DMS79 (cell line): ENCODE measurements around the gene PTGER2.

Experiments used
- DNase-seq: peaks from one replicate; lab custom pipeline; 2025; lab: John Stamatoyannopoulos, UW

Gene PTGER2

DNA sequence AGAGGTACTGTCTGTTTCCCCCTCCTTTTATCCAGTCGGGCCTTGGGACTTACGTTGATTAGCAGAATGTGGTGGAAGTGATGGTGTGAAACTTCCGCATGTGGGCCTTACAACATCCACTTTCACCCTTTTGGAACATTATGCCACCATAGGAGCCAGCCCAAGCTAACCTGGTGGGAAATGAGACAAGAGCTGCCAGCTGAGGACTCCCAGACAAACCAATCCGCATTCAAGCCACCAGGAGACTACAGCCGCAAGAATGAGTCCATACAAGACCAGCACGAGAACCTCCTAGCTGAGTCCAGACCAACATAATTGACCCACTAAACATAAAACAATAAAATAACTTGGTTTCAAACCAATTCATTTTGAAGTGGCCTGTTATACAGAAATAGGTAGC, 9.1 kb upstream of the PTGER2 start:
- DNase-seq = no peak

DNA sequence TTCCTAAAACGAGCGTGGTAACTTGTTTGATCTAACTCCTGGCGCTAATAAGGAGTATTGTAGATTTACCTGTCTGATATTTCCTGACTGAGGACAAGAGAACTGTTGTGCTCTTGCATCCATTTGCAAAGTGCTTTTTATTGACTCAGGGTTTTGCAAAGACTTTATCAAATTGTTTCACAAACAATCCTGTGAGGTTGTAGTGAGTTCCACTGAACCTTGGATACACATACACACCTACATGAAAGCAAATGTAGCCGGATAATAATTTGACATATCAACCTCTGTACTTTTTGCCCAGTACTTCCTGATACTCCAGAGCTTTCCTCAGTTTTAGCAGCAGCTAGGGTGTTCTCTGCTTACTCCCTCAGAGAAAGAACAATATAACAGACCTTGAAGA, 6.7 kb upstream of the PTGER2 start:
- no peak for DNase-seq

DNA sequence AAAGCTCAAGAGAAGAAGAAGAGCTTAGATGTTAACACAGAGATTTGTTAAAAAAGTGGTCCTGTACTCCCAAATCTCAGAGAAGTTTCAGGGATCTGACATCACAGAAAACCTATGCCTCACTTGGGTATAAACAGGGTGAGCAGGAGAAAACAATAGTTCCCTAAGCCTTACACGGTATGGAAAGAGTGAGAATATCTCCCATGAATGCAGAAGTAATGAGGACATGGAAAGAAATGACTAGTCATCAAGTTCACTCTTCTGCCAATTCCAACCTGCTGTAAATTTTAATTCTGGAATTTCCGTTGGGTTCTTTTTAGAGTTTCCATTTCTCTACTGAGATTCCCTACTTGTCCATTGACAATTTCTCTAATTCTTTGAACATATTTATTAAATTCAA, 6.2 kb upstream of the PTGER2 start:
- no peak for DNase-seq

DNA sequence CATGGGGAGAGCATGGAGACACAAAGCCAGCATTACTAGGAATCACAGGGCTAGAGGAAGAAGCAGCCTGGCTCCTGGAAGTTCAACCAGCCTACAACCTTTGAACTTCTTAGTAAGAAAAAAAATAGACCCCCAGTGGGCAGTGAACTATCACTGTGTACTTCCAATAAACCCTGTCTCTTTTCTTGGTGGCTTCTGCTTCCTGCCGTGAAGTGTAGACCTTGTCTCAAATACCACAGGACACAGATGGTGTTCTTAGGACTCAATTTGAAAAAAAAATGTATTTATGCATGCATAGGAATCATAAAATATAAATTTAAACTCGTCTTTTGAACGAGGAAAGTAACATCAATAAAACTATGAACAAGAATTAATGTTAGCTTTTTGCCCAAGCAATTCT, 3.6 kb upstream of the PTGER2 start:
- DNase-seq = no peak

DNA sequence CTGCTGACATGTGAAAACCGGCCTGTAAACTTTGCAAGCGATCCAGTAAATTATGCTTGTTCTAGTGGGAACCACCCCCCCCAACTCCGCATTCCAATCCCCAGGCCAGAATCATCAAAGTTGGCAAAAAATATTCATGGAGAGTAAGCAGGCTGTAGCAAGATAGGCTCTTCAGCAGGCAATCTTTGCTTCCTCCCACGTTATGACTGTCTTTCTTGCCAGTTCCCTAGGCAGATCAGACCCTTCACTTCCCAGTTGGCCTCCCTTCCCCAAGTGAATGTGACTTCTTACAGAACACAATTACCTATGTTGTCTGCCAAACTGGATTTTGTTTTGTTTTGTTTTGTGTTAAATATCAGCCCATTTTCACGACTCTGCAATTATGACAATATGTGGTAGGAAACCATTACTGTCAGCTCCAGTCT, 1.2 kb upstream of the PTGER2 start:
- no peak for DNase-seq

DNA sequence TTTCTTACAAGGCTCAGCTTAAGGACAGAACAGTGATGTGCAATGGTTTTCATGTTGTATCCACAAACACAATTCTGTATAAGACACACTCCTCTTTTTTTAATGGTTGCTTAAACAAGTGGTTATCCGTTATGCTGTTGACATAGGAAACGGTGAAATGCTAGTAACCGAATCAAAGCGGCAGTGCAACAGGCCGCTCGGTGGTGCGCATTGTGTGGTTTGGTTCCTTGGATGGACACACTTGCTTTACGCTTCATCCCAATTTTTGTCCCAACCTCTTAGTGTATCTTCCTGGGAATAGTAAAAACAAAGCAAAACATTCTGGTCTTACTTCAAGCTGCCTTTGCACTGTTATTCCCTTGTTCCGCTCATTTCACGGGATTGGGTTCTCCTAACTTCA, 650 bp upstream of the PTGER2 start:
- DNase-seq = no peak

DNA sequence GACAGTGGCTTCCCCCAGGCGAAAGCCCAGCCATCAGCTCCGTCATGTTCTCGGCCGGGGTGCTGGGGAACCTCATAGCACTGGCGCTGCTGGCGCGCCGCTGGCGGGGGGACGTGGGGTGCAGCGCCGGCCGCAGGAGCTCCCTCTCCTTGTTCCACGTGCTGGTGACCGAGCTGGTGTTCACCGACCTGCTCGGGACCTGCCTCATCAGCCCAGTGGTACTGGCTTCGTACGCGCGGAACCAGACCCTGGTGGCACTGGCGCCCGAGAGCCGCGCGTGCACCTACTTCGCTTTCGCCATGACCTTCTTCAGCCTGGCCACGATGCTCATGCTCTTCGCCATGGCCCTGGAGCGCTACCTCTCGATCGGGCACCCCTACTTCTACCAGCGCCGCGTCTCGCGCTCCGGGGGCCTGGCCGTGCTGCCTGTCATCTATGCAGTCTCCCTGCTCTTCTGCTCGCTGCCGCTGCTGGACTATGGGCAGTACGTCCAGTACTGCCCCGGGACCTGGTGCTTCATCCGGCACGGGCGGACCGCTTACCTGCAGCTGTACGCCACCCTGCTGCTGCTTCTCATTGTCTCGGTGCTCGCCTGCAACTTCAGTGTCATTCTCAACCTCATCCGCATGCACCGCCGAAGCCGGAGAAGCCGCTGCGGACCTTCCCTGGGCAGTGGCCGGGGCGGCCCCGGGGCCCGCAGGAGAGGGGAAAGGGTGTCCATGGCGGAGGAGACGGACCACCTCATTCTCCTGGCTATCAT, 663 bp downstream of the PTGER2 start:
- no peak for DNase-seq

DNA sequence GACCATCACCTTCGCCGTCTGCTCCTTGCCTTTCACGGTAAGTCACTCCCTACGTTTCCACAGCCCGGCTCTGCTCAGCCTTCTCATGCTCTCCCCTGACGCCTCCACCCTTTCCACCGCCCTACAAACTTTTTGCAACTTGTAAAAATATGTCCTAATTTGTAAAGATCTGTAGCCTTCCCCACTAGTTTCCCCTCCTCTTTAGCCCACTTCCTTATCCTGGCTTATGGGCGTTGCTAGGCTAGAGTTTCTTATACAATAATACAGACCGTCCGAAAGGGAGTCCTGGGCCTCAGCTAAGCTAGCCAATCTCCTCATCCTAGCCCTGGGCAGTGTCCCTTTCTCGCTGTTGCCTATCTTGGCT, 1.2 kb downstream of the PTGER2 start:
- no peak for DNase-seq

DNA sequence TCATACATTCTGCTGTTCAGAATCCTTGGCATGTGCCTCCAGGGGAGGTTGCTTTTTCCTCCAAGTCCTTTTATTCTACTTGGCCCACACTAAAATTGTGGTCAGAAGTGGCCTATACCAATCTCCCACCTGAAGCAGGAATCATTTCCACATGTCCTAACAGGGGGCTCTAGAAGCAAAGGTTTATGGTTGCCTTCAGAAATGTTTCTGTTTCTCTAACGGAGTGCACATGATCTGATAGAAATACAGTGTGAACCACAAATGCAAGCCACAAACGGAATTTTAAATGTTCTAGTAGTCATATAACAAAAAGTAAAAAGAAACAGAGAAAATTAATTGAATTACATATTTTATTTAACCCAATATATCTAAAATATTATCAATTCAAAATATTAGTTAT, 4.0 kb downstream of the PTGER2 start:
- no peak for DNase-seq

DNA sequence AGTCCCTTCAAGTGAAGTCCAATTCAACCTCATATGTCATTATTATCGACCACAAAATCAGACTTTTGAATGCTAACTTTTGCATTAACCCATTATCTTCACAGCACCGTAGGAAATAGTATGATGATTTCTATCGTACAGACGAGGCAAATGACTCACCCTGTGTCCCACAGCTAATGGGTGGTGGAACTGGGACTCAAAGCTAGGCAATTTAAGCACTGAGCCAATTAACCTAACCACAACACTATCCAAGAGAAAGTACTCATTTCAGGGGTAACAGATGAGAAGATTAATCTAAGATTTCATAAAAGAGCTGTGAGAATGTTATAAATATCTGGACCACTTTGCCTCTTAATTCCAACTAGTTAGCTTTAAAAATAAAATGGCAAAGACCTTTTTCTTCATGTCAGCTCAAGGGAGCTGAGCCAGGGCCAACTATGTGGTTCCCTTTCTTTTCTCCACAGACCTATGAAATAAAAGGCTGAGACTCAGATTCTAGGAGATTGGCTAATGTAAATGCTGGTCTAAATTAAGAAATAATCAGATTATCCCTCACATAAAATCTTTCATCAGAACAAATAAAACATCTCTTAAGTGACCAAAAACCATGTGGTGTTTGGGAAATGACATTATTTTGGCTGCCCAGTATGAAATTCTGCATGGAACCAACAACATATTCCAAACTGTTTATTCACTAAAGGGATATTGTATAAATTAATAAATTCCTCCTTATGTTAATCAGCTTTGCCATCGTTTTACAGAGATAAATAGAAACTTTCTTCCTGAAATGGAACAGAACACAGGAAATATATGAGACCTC, 4.9 kb downstream of the PTGER2 start:
- no peak for DNase-seq

DNA sequence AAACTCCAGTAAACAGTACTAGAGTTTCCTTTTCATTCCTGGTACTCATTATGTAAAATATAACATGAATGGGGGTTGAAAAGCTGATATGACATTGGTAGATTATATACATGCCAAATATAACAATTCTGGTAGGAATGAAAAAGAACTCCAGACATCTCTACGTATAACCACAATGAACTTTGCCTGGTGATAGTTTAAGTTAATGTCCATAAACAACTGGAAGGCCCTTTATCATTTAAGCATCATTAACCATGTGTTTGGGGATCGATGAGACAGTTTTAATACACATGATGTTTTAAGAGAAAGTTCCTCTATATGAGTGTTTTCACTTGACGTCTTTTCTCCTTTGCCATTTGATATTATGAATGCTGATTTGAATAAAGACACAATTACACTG, 5.8 kb downstream of the PTGER2 start:
- no peak for DNase-seq

DNA sequence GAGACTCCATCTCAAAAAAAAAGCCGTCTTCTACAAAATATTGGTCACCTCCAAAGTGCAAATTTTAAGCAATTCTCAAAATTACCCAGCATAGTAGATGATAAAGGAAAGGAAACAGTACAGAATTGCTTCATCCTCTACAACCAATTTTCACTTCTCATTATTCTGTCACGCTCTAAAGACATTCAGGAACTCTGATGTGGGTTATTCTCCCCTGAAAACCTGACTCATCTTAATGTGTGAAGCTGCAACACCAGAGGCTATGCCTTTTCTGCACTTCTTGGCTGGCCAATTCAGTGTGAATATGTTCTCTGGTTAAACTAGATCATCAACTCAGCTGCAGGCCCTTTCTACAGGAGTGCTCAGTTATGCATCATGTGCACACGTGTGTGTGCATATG, 11.0 kb downstream of the PTGER2 start:
- DNase-seq = no peak

DNA sequence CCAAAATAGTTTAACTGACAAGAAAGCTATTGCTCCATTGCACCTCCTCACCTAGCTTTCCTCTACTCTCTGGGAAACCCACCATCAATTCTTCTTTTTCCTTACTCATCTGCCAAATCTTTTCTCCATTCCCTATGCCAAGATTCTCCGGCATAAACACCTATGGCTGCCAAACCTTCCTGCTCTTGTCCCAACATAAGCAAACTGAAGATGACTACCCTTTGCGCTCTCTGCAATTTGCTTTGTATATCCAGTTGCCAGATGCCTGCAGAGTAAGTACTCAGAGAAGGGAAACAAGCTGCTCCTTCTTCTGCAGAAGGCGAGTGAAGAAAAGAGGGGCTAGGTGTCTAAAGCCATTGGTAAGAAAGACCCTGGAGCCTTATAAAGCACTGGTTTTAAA, 11.5 kb downstream of the PTGER2 start:
- DNase-seq = no peak

DNA sequence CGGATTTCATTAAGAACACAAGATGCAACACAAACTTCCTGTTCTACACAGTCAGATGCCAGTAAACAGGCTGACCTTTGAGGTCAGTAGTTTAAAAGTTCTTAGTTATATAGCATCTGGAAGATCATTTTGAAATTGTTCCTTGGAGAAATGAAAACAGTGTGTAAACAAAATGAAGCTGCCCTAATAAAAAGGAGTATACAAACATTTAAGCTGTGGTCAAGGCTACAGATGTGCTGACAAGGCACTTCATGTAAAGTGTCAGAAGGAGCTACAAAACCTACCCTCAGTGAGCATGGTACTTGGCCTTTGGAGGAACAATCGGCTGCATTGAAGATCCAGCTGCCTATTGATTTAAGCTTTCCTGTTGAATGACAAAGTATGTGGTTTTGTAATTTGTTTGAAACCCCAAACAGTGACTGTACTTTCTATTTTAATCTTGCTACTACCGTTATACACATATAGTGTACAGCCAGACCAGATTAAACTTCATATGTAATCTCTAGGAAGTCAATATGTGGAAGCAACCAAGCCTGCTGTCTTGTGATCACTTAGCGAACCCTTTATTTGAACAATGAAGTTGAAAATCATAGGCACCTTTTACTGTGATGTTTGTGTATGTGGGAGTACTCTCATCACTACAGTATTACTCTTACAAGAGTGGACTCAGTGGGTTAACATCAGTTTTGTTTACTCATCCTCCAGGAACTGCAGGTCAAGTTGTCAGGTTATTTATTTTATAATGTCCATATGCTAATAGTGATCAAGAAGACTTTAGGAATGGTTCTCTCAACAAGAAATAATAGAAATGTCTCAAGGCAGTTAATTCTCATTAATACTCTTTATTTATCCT, 13.5 kb downstream of the PTGER2 start:
- DNase-seq = peak; percentile 87

DNA sequence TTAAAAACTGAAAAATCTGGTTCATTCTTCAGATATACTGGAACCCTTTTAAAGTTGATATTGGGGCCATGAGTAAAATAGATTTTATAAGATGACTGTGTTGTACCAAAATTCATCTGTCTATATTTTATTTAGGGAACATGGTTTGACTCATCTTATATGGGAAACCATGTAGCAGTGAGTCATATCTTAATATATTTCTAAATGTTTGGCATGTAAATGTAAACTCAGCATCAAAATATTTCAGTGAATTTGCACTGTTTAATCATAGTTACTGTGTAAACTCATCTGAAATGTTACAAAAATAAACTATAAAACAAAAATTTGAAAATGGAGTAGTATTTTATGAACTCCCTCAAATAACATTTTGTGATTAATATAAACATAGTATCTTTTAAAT, 14.2 kb downstream of the PTGER2 start:
- no peak for DNase-seq

DNA sequence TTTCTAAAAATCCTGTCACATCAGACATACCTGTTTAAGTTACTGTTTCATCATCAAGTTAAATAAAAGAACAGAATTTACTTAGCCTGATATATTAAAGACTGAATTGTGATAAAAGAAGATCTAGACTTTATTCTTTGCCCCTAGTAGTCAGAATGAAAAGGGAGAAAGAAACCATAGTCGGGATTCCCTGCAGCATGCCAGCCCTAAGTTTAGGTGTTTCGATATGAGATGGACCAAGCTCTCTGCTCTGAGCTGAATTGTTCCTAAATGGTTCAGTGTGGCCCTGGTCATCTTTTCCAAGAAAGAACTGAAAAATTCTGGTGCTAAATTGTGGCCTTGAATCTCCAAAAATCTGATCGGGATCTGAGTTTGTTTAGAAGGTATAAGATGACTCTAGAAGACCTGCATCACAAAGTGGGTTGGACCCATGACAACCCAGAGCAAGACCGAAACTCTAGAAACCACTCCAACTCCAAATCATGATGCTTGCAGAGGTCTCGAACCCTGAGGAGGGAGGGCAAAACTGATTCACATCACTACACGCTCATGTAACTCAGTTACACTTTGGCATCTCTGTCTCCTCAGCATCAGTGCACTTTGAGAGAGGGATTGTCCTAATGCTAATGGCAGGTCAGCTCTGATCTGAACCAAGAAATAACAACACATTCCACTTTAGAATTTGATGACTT, 15.7 kb downstream of the PTGER2 start:
- no peak for DNase-seq

DNA sequence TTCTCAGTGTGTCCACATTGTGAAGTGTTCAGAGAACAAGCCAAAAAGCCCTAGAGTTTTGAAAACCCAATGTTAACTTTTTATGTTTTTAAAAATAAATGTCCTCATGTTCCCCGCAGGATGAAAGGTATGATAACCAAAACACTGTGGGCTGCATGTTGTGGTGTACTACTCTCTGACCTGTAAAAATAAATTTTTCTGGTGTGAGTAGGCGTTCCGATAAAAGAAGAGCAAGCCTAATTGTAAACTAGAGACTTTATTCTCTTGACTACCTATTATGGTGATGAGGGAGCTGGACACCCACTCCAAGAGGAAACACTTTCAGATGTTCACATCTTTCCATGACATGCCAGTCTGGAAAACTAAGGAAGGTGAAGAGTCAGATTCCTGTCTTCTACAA, 18.2 kb downstream of the PTGER2 start:
- no peak for DNase-seq

DNA sequence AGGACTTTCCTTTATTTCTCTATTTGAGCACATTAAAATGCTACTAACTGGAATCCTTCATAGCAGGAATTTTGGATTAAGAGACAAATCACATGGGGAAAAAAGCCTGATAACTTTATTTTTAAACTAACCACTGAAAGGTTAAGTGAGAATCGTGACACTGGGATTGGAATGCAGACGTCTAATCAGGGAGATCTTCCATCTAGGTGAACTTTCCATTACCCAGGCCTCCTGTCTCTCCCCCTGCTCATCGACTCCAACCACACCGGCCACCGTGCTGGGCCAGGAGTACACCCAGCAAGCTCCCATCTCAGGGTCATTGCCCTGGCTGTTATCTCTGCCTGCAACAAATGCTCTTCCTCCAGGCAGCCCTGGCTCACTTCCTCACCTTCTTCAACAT, 19.0 kb downstream of the PTGER2 start:
- no peak for DNase-seq

DNA sequence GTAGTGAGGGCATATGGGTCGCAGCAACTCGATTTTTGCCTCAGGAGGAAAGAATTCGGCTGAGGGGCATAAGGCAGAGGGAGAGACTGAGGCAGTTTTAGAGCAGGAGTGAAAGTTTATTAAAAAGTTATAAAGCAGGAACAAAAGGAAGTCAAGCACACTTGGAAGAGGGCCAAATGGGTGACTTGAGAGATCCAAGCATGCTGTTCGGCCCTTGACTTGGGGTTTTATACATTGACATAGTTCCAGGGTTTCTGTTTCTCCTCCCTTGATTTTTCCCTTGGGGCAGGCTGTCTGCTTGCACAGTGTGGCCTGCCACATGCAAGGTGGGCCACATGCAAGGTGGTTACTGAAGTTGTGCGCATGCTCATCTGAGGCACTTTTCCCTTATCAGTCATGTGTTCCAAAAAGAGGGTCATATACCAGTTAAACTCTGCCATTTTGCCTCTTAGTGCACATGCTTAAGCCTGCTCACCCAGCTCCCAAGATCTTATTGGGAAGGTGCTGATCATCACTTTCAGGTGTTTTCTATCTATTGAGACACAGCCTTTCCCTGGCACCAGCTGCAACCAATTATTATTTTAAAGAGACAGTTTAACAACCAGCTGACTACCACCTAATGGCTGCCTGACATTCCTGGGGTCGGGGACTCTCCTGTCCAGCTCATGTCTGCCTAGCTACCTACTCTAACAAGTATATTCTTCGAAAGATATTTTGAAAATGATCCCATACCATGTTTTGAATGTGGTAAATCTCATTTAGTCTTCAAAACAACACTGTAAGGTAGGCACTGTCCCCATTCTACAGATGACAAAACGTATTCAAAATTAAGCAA, 19.9 kb downstream of the PTGER2 start:
- peak; percentile 38 for DNase-seq

DNA sequence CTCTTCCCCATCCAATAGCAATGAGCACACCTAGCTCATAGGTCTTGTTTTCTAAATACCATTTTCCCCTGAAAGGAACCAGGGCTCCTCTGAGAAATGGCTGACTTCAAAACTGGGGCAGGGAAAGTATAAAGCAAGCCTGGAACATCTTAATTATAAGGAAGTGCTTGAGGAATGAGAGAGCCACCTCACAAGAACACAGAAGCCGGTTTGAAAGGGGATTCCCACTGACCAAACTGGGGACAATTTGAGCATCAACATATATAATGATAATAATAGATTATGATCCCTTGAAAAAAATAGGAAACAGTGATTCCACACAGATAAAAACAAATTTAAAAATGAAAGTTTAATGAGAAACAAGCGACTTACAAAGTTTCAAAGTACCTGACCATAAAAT, 22.1 kb downstream of the PTGER2 start:
- no peak for DNase-seq

DNA sequence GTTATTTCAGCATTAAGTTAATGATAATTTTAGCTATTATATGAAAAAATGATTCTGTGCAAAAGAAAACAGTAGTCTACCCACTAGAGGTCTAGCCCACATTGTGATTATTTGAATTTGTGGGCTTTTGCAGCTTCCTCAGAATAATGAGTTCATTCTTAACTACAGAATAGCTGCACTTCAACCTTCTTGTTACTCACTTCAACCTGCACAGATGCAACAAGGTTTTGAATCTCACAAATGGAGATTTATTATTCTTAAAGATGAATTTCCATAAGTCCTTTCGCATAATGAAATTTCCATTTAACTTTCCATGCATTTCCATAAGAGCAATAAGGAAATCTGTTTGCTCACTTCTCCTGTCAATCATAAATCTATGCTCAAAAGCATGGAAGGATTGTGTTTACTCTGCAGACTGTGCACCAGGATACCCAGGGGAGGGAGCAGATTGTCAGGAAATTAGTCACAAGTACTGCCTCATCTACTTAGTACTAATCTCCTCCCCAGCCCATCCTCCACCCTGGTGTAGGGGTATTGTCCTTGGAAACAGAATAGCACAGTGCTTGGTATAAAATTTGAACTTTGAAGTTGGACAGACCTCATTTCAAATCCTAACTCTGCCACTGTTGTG, 24.1 kb downstream of the PTGER2 start:
- no peak for DNase-seq
